ENCODE results near the gene TRNAU1AP. TPM values are rescaled to one million over a fixed set of nuclear protein-coding genes. Genes with fewer than 3 reads are reported as not detected.
"Not testable (repeated sequence)": the region's sequence is repeated elsewhere in the genome, so short reads cannot be mapped to it uniquely, and the experiment has no call there.

Gene TRNAU1AP
- polyA plus RNA-seq, 3 donors from 2014 or later = 31.2 to 42.7 (median 37.8) TPM

GRCh38 chr1:28534671-28535070 is 18.2 kb upstream of the TRNAU1AP start:
- Mint-ChIP-seq H3K4me3 (no peak overlapping the region), H3K27me3 (ENCODE audit: low read depth in 3 of 3) (peaks cover 3 to 6% (median 3%) of the 10 kb centered on the region in 3 donors), H3K36me3 (peaks cover 0 to 20% (median 5%) of the 10 kb centered on the region in 3 donors), H3K27ac (no peak overlapping the region), H3K9me3 (no peaks in the 10 kb centered on the region), H3K4me1 (no peaks in the 10 kb centered on the region)
- no peak for DNase-seq

- Mint-ChIP-seq H3K4me1 (no peaks in the 10 kb centered on the region), H3K27ac (no peak overlapping the region), H3K27me3 (ENCODE audit: low read depth in 3 of 3) (peaks cover 3 to 6% (median 3%) of the 10 kb centered on the region in 3 donors), H3K36me3 (peaks cover 0 to 20% (median 4%) of the 10 kb centered on the region in 3 donors), H3K4me3 (no peak overlapping the region), H3K9me3 (no peaks in the 10 kb centered on the region)
- no peak for DNase-seq
These were observed 17.7 kb upstream of the TRNAU1AP start for GRCh38 chr1:28535180-28535579.

GRCh38 chr1:28537457-28538199 is 15.3 kb upstream of the TRNAU1AP start:
- Mint-ChIP-seq H3K9me3 (no peaks in the 10 kb centered on the region), H3K27me3 (ENCODE audit: low read depth in 3 of 3) (peaks cover 0 to 6% (median 2%) of the 10 kb centered on the region in 3 donors), H3K27ac (no peak overlapping the region), H3K36me3 (peaks cover 0 to 16% (median 4%) of the 10 kb centered on the region in 3 donors), H3K4me3 (no peak overlapping the region), H3K4me1 (no peaks in the 10 kb centered on the region)
- DNase-seq = no peak

GRCh38 chr1:28538286-28538685 is 14.6 kb upstream of the TRNAU1AP start:
- peaks cover 0 to 3% (median 2%) of the 10 kb centered on the region in 3 donors for H3K27me3 Mint-ChIP-seq (ENCODE audit: low read depth in 3 of 3)
- H3K9me3 Mint-ChIP-seq = no peaks in the 10 kb centered on the region
- peaks cover 0 to 16% (median 4%) of the 10 kb centered on the region in 3 donors for H3K36me3 Mint-ChIP-seq
- no peaks in the 10 kb centered on the region for H3K4me1 Mint-ChIP-seq
- DNase-seq = no peak
- no peak overlapping the region for H3K27ac Mint-ChIP-seq
- H3K4me3 Mint-ChIP-seq = no peak overlapping the region

- Mint-ChIP-seq H3K36me3 (peaks cover 0 to 14% (median 0%) of the 10 kb centered on the region in 3 donors), H3K9me3 (no peaks in the 10 kb centered on the region), H3K27me3 (ENCODE audit: low read depth in 3 of 3) (peaks cover 0 to 5% (median 0%) of the 10 kb centered on the region in 3 donors), H3K4me1 (no peaks in the 10 kb centered on the region), H3K27ac (no peak overlapping the region), H3K4me3 (no peak overlapping the region)
- DNase-seq = no peak
These were observed 12.2 kb upstream of the TRNAU1AP start for GRCh38 chr1:28540651-28541050.

- not testable (repeated sequence) for H3K4me3 Mint-ChIP-seq; H3K9me3 Mint-ChIP-seq; H3K4me1 Mint-ChIP-seq; H3K27me3 Mint-ChIP-seq (ENCODE audit: low read depth in 3 of 3); H3K27ac Mint-ChIP-seq; DNase-seq
- peaks cover 0 to 14% (median 0%) of the 10 kb centered on the region in 3 donors for H3K36me3 Mint-ChIP-seq
These were observed 11.4 kb upstream of the TRNAU1AP start for GRCh38 chr1:28541414-28542015.

GRCh38 chr1:28545246-28545628 is 7.6 kb upstream of the TRNAU1AP start:
- no peaks in the 10 kb centered on the region for H3K4me1 Mint-ChIP-seq
- H3K4me3 Mint-ChIP-seq = no peak overlapping the region

GRCh38 chr1:28548318-28548717 is 4.6 kb upstream of the TRNAU1AP start:
- Mint-ChIP-seq H3K9me3 (no peaks in the 10 kb centered on the region), H3K27me3 (ENCODE audit: low read depth in 3 of 3) (peaks cover 0 to 8% (median 4%) of the 10 kb centered on the region in 3 donors), H3K36me3 (no peaks in the 10 kb centered on the region), H3K27ac (no peak overlapping the region), H3K4me1 (peaks cover 9 to 13% of the 10 kb centered on the region in 2 donors), H3K4me3 (no peak overlapping the region)
- no peak for DNase-seq

More at GRCh38 chr1:28545246-28545628, 7.6 kb upstream of the TRNAU1AP start:
- no peak for DNase-seq
- H3K27me3 Mint-ChIP-seq (ENCODE audit: low read depth in 3 of 3) = peaks cover 0 to 3% (median 0%) of the 10 kb centered on the region in 3 donors
- no peaks in the 10 kb centered on the region for H3K9me3 Mint-ChIP-seq
- H3K36me3 Mint-ChIP-seq = no peaks in the 10 kb centered on the region
- H3K27ac Mint-ChIP-seq = no peak overlapping the region

GRCh38 chr1:28551381-28551780 is 1.5 kb upstream of the TRNAU1AP start:
- no peaks in the 10 kb centered on the region for H3K9me3 Mint-ChIP-seq
- peak overlapping the region in 3 of 6 donors; percentile 94 to 98 (median 96) for H3K27ac Mint-ChIP-seq
- H3K36me3 Mint-ChIP-seq = peaks cover 0 to 4% (median 3%) of the 10 kb centered on the region in 3 donors
- DNase-seq = no peak
- H3K4me3 Mint-ChIP-seq = peak overlapping the region in 2 of 5 donors; percentile 2 to 99
- H3K27me3 Mint-ChIP-seq (ENCODE audit: low read depth in 3 of 3) = peaks cover 0 to 7% (median 4%) of the 10 kb centered on the region in 3 donors
- H3K4me1 Mint-ChIP-seq = peaks cover 17 to 32% of the 10 kb centered on the region in 2 donors

- DNase-seq = no peak
- H3K9me3 Mint-ChIP-seq = no peaks in the 10 kb centered on the region
- H3K27me3 Mint-ChIP-seq (ENCODE audit: low read depth in 3 of 3) = peaks cover 0 to 2% (median 2%) of the 10 kb centered on the region in 3 donors
- H3K27ac Mint-ChIP-seq = peak overlapping the region in 1 of 6 donors; percentile 29
- no peak overlapping the region for H3K4me3 Mint-ChIP-seq
- peaks cover 0 to 36% (median 3%) of the 10 kb centered on the region in 3 donors for H3K36me3 Mint-ChIP-seq
- no peaks in the 10 kb centered on the region for H3K4me1 Mint-ChIP-seq
These were observed 8.0 kb downstream of the TRNAU1AP start for GRCh38 chr1:28560886-28561285.

GRCh38 chr1:28564310-28564709 is 11.4 kb downstream of the TRNAU1AP start:
- Mint-ChIP-seq H3K27ac (no peak overlapping the region), H3K4me3 (no peak overlapping the region), H3K36me3 (peaks cover 9 to 47% (median 12%) of the 10 kb centered on the region in 3 donors), H3K27me3 (ENCODE audit: low read depth in 3 of 3) (peaks cover 0 to 2% (median 0%) of the 10 kb centered on the region in 3 donors), H3K4me1 (no peaks in the 10 kb centered on the region), H3K9me3 (no peaks in the 10 kb centered on the region)
- no peak for DNase-seq

GRCh38 chr1:28565040-28565439 is 12.2 kb downstream of the TRNAU1AP start:
- H3K4me1 Mint-ChIP-seq = no peaks in the 10 kb centered on the region
- no peaks in the 10 kb centered on the region for H3K9me3 Mint-ChIP-seq
- peaks cover 9 to 41% (median 12%) of the 10 kb centered on the region in 3 donors for H3K36me3 Mint-ChIP-seq
- no peak for DNase-seq
- H3K27me3 Mint-ChIP-seq (ENCODE audit: low read depth in 3 of 3) = no peaks in the 10 kb centered on the region
- no peak overlapping the region for H3K4me3 Mint-ChIP-seq
- H3K27ac Mint-ChIP-seq = peak overlapping the region in 1 of 6 donors; percentile 51

- Mint-ChIP-seq H3K36me3 (peaks cover 9 to 42% (median 12%) of the 10 kb centered on the region in 3 donors), H3K27me3 (ENCODE audit: low read depth in 3 of 3) (no peaks in the 10 kb centered on the region), H3K9me3 (no peaks in the 10 kb centered on the region), H3K27ac (no peak overlapping the region), H3K4me1 (no peaks in the 10 kb centered on the region), H3K4me3 (no peak overlapping the region)
- no peak for DNase-seq
These were observed 12.8 kb downstream of the TRNAU1AP start for GRCh38 chr1:28565726-28566125.

- DNase-seq = no peak
- Mint-ChIP-seq H3K36me3 (peaks cover 16 to 41% (median 16%) of the 10 kb centered on the region in 3 donors), H3K27ac (peak overlapping the region in 1 of 6 donors; percentile 25), H3K4me1 (no peaks in the 10 kb centered on the region), H3K9me3 (no peaks in the 10 kb centered on the region), H3K4me3 (no peak overlapping the region), H3K27me3 (ENCODE audit: low read depth in 3 of 3) (no peaks in the 10 kb centered on the region)
These were observed 14.0 kb downstream of the TRNAU1AP start for GRCh38 chr1:28566931-28567330.

Data from immature natural killer cell (primary cell).